DND-41 (cell line): ENCODE results near the gene SOX9.

Experiments
- ATAC-seq: fragments of 200-7000 bp; cut with Tn5 transposase; 3 replicates; pipeline ENCODE4 v1.9.1; 2021; ENCODE audit warnings: low read depth; ENCODE audit not compliant: insufficient read depth
- DNase-seq: peaks from one replicate; pipeline ENCODE4 v3.0.0-alpha.2; 2020
- H2AFZ ChIP-seq: 2 replicates; pipeline ENCODE4 v1.6.0; 2012; ENCODE audit warnings: low read depth, low read length
- H3K27ac ChIP-seq: 2 replicates; pipeline ENCODE4 v1.5.1; 2012; ENCODE audit warnings: low read length, inconsistent platforms
- H3K27me3 ChIP-seq: fragments of 200-600 bp; sonication (generic); 2 replicates; pipeline ENCODE4 v1.6.0; 2012; ENCODE audit warnings: low read length, mild to moderate bottlenecking, inconsistent platforms; ENCODE audit not compliant: insufficient read depth, poor library complexity
- H3K36me3 ChIP-seq: 2 replicates; pipeline ENCODE4 v1.5.1; 2012; ENCODE audit warnings: low read length, inconsistent platforms; ENCODE audit not compliant: insufficient read depth
- H3K4me1 ChIP-seq: 2 replicates; pipeline ENCODE4 v1.5.1; 2012; ENCODE audit warnings: mild to moderate bottlenecking, low read length; ENCODE audit not compliant: insufficient read depth
- H3K4me2 ChIP-seq: 2 replicates; pipeline ENCODE4 v1.6.0; 2012; ENCODE audit warnings: mild to moderate bottlenecking, moderate library complexity, low read length, inconsistent platforms; ENCODE audit not compliant: insufficient read depth
- H3K4me3 ChIP-seq, 2 experiments: fragments of 200-600 bp in 1 of 2; shearing (Covaris generic) in 1 of 2; 2 replicates each; pipeline ENCODE4 v1.5.1; 2012 to 2016; ENCODE audit warnings: inconsistent platforms in 2 of 2, low read length in 2 of 2, mild to moderate bottlenecking in 2 of 2, low read depth in 1 of 2, moderate library complexity in 1 of 2
- H3K79me2 ChIP-seq: 2 replicates; pipeline ENCODE4 v1.6.0; 2012; ENCODE audit warnings: low read length, inconsistent platforms; ENCODE audit not compliant: insufficient read depth
- H3K9ac ChIP-seq: 2 replicates; pipeline ENCODE4 v1.6.0; 2012; ENCODE audit warnings: low read depth, mild to moderate bottlenecking, inconsistent platforms, low read length, moderate library complexity
- H3K9me3 ChIP-seq: 2 replicates; pipeline ENCODE4 v1.5.1; 2012; ENCODE audit warnings: low read length, moderate library complexity, mild to moderate bottlenecking, inconsistent platforms; ENCODE audit not compliant: insufficient read depth, severe bottlenecking
- H4K20me1 ChIP-seq: 2 replicates; pipeline ENCODE4 v1.6.0; 2012; ENCODE audit warnings: low read length; ENCODE audit not compliant: insufficient read depth
- EZH2 ChIP-seq: IDR thresholded peaks from 3 replicates; pipeline ENCODE4 v1.6.1; 2012; ENCODE audit warnings: borderline replicate concordance, low read depth, mild to moderate bottlenecking, moderate library complexity, low read length, inconsistent platforms; ENCODE audit not compliant: severe bottlenecking
- TF ChIP-seq, protein P1 (sequence below): IDR thresholded peaks from 2 replicates; pipeline ENCODE4 v1.5.1; 2012; ENCODE audit warnings: borderline replicate concordance, low read length, moderate library complexity, mild to moderate bottlenecking; ENCODE audit not compliant: poor library complexity, severe bottlenecking; ENCODE audit errors: extremely low read depth

Gene SOX9

DNA sequence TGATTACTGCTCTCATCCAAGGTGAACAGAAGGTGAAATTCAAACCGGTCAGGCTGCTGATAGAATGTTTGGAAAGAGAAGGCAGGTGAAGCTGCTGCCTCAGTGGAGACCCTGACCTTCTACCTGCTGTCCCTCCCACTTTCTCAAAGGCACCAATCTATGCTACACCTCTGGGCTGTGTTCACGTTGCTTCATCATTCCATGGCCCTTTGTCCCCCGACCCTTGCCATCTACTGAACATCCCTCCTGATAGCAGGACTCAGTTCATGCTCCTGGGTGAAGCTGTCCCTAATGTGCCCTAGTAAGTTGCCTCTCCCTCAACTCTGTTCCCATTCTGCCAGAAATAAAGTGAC is 44.2 kb upstream of the SOX9 start:
- H3K4me2 ChIP-seq, result no peak overlapping the region
- H3K27ac ChIP-seq, result no peak overlapping the region
- H3K4me3 ChIP-seq, result no peak overlapping the region
- no peak overlapping the region for H3K9ac ChIP-seq
- H3K9me3 ChIP-seq, result no peaks in the 10 kb centered on the region
- H3K36me3 ChIP-seq, result no peaks in the 10 kb centered on the region
- no peaks in the 10 kb centered on the region for H4K20me1 ChIP-seq
- DNase-seq (no peak), ATAC-seq (no peak)
- peaks cover 3% of the 10 kb centered on the region for H3K27me3 ChIP-seq
- TF ChIP-seq EZH2, result no peak
- TF ChIP-seq, protein P1, sequence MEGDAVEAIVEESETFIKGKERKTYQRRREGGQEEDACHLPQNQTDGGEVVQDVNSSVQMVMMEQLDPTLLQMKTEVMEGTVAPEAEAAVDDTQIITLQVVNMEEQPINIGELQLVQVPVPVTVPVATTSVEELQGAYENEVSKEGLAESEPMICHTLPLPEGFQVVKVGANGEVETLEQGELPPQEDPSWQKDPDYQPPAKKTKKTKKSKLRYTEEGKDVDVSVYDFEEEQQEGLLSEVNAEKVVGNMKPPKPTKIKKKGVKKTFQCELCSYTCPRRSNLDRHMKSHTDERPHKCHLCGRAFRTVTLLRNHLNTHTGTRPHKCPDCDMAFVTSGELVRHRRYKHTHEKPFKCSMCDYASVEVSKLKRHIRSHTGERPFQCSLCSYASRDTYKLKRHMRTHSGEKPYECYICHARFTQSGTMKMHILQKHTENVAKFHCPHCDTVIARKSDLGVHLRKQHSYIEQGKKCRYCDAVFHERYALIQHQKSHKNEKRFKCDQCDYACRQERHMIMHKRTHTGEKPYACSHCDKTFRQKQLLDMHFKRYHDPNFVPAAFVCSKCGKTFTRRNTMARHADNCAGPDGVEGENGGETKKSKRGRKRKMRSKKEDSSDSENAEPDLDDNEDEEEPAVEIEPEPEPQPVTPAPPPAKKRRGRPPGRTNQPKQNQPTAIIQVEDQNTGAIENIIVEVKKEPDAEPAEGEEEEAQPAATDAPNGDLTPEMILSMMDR, result no peak
- H2AFZ ChIP-seq, result no peak overlapping the region
- no peaks in the 10 kb centered on the region for H3K4me1 ChIP-seq
- no peaks in the 10 kb centered on the region for H3K79me2 ChIP-seq

DNA sequence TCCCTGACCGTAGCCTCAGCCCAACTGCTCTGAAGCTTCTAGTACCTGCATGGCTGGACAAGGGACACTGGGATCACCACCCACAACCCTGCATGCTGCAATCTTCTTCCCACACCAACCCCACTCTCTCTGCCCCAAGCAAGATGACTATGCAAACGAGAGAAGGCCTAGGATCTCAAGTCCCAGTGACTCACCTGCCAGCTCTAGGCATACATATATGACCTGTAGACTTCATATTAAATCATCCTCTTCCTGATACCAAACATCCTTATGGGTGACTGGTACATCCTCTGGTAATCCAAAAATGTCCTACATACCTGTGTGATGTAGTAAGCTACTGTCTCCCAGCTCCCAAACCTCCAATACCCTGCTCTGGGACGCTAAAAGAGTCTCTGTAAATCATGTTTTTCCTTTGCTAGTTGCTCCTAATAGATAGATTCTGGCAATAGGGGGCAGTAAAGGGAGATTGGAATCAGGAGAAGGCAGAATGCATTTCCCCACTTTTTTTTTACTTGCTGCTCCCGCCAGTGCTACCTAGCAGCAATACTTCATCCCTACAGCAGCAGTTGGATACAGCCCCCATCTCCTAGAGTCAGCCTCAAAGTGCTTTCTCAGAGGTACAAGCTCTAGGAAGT is 43.4 kb upstream of the SOX9 start:
- no peak for DNase-seq

DNA sequence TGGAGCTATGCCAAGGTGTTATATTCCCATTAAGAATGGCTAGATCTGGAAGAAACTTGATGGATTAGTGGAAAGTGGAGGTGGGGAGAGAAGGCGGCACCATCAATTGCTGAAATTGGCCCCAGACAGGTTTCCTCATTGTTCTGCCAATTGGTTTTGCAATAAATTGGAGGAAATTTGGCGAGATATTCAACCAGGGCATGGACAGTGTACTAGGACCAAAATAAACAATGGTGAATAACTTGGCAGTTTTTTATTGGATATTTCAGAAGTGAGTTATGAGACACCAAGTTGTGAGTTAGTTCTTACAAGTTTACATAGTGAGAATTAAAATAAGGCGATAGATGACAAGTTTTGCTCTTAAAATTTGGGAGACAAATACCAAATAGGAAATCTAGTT is 41.1 kb upstream of the SOX9 start:
- no peaks in the 10 kb centered on the region for H4K20me1 ChIP-seq
- peaks cover 3% of the 10 kb centered on the region for H3K27me3 ChIP-seq
- no peak overlapping the region for H3K4me2 ChIP-seq
- no peak overlapping the region for H3K9ac ChIP-seq
- ATAC-seq, result no peak
- no peaks in the 10 kb centered on the region for H3K79me2 ChIP-seq
- no peak overlapping the region for H2AFZ ChIP-seq
- TF ChIP-seq, protein P1, result no peak
- TF ChIP-seq EZH2, result no peak
- H3K9me3 ChIP-seq, result no peaks in the 10 kb centered on the region
- H3K27ac ChIP-seq, result no peak overlapping the region
- H3K36me3 ChIP-seq, result no peaks in the 10 kb centered on the region
- no peaks in the 10 kb centered on the region for H3K4me1 ChIP-seq
- H3K4me3 ChIP-seq, result no peak overlapping the region
- no peak for DNase-seq

More for the DNA sequence above, 43.4 kb upstream of the SOX9 start:
- Histone ChIP-seq H3K79me2 (no peaks in the 10 kb centered on the region), H3K4me3 (no peak overlapping the region), H3K36me3 (no peaks in the 10 kb centered on the region), H3K27me3 (peaks cover 3% of the 10 kb centered on the region), H4K20me1 (no peaks in the 10 kb centered on the region), H3K9ac (no peak overlapping the region), H3K27ac (no peak overlapping the region), H3K9me3 (no peaks in the 10 kb centered on the region), H2AFZ (no peak overlapping the region), H3K4me2 (no peak overlapping the region), H3K4me1 (no peaks in the 10 kb centered on the region)
- ATAC-seq, result no peak
- TF ChIP-seq, protein P1, result no peak
- no peak for TF ChIP-seq EZH2
